K562 (cell line): ENCODE measurements around the gene ZNF598. TPM values are rescaled to one million over a fixed set of nuclear protein-coding genes. Genes with fewer than 3 reads are reported as not detected.

Experiments
- ATF7 ChIP-seq: fragments of 450-650 bp; IDR thresholded peaks from 2 replicates; pipeline ENCODE4 v1.7.1; 2014; ENCODE audit warnings: mild to moderate bottlenecking, moderate library complexity
- BACH1 ChIP-seq: fragments of 200-800 bp; sonication (Bioruptor generic); IDR thresholded peaks from 2 replicates; pipeline ENCODE4 v1.6.1; 2016; ENCODE audit warnings: missing genetic modification characterization, missing compliant biosample characterization
- EP300 ChIP-seq: IDR thresholded peaks from 2 replicates; pipeline ENCODE4 v1.6.1; 2012; ENCODE audit warnings: low read length, improper control_type of control experiment
- HCFC1 ChIP-seq: IDR thresholded peaks from 2 replicates; pipeline ENCODE4 v1.6.1; 2012; ENCODE audit warnings: low read depth, low read length, improper control_type of control experiment
- JUND ChIP-seq, 2 experiments: IDR thresholded peaks; 2 replicates in 1 of 2; 3 replicates in 1 of 2; pipeline ENCODE4 v1.6.1; 2011; ENCODE audit warnings: borderline replicate concordance in 2 of 2, low read depth in 2 of 2, low read length in 2 of 2, improper control_type of control experiment in 1 of 2, missing biosample characterization in 1 of 2, missing genetic modification characterization in 1 of 2, missing genetic modification reagents in 1 of 2
- MYC ChIP-seq, 2 experiments: fragments of 250-450 bp in 1 of 2; sonication (Bioruptor Pico) in 1 of 2; IDR thresholded peaks; 2 replicates each; pipeline versions ENCODE4 v1.5.1 to v1.6.1; 2012 to 2021; ENCODE audit warnings: low read depth in 2 of 2, borderline replicate concordance in 1 of 2, improper control_type of control experiment in 1 of 2, low read length in 1 of 2, mild to moderate bottlenecking in 1 of 2, moderate library complexity in 1 of 2
- PHF20 ChIP-seq: fragments of 450-650 bp; IDR thresholded peaks from 2 replicates; pipeline ENCODE4 v1.6.1; 2018; ENCODE audit not compliant: partially characterized antibody
- SAFB ChIP-seq: fragments of 200-400 bp; formaldehyde crosslinking; IDR thresholded peaks from 2 replicates; pipeline ENCODE4 v1.6.1; 2017; ENCODE audit warnings: low read depth, low read length, borderline replicate concordance
- SIN3A ChIP-seq, 2 experiments: fragments of 150-350 bp in 1 of 2; IDR thresholded peaks; 2 replicates each; pipeline ENCODE4 v1.6.1; 2011 to 2016; ENCODE audit warnings: borderline replicate concordance in 2 of 2, low read depth in 2 of 2, low read length in 2 of 2, mild to moderate bottlenecking in 2 of 2, moderate library complexity in 2 of 2; ENCODE audit not compliant: control insufficient read depth in 1 of 2
- SREBF2 ChIP-seq: sonication (generic); formaldehyde crosslinking; IDR thresholded peaks from 2 replicates; pipeline ENCODE4 v1.4.0; 2020; ENCODE audit warnings: mild to moderate bottlenecking, missing genetic modification reagents
- XRCC4 ChIP-seq: IDR thresholded peaks from one replicate; pipeline ENCODE4 v1.6.1; 2011; ENCODE audit not compliant: insufficient read depth, insufficient read length; ENCODE audit errors: extremely low read depth
- ZNF134 ChIP-seq: fragments of 250-450 bp; sonication (Bioruptor Pico); conservative IDR thresholded peaks from 2 replicates; pipeline ENCODE4 v1.4.0; 2020
- polyA plus RNA-seq, 8 experiments: library from polyadenylated mRNA; depleted of rRNA in 4 of 8; stranded (reverse) in 5 of 8; unstranded in 3 of 8; fragments of >200 nt; fragmentation: Nextera tagmentation in 2 of 8; fragmentation: Illumina TruSeq in 1 of 8; extraction: Ambion mirVana in 2 of 8; extraction: Trizol in 1 of 8; gene quantifications; 2 replicates each; pipeline versions ENCODE4 v1.2.1 to v1.2.3, GENCODE V29; 2011 to 2014; ENCODE audit warnings: inconsistent platforms in 1 of 8, missing spikeins in 1 of 8
- total RNA-seq, 7 experiments: library from RNA; depleted of rRNA in 6 of 7; stranded (reverse); fragments of >200 nt in 6 of 7; fragmentation: Illumina TruSeq in 2 of 7; extraction: Trizol in 2 of 7; gene quantifications; 2 replicates each; pipeline versions ENCODE4 v1.2.1 to v1.2.3, GENCODE V29; 2011 to 2021; ENCODE audit warnings: low replicate concordance in 1 of 7
- TF ChIP-seq, protein P1 (sequence below): fragments of 200-800 bp; sonication (Bioruptor generic); IDR thresholded peaks from 2 replicates; pipeline ENCODE4 v1.6.1; 2017; ENCODE audit warnings: missing genetic modification characterization, missing compliant biosample characterization
- TF ChIP-seq, protein P2 (sequence below): fragments of 250-450 bp; sonication (Bioruptor Pico); IDR thresholded peaks from 2 replicates; pipeline ENCODE4 v1.4.0; 2020
- TF ChIP-seq, protein P3 (sequence below): fragments of 250-450 bp; sonication (Bioruptor Pico); IDR thresholded peaks from 2 replicates; pipeline ENCODE4 v1.5.1; 2021; ENCODE audit warnings: mild to moderate bottlenecking
- TF ChIP-seq, protein P4 (sequence below): sonication (generic); formaldehyde crosslinking; IDR thresholded peaks from 2 replicates; pipeline ENCODE4 v1.8.1; 2022; ENCODE audit warnings: missing genetic modification reagents

Gene ZNF598
- total and polyA plus RNA-seq, 9 of the 15 experiments (the other 6 are each of a cell fraction or from before 2014, with no cell fraction given): 0.11 to 115 (median 29.6) TPM

DNA sequence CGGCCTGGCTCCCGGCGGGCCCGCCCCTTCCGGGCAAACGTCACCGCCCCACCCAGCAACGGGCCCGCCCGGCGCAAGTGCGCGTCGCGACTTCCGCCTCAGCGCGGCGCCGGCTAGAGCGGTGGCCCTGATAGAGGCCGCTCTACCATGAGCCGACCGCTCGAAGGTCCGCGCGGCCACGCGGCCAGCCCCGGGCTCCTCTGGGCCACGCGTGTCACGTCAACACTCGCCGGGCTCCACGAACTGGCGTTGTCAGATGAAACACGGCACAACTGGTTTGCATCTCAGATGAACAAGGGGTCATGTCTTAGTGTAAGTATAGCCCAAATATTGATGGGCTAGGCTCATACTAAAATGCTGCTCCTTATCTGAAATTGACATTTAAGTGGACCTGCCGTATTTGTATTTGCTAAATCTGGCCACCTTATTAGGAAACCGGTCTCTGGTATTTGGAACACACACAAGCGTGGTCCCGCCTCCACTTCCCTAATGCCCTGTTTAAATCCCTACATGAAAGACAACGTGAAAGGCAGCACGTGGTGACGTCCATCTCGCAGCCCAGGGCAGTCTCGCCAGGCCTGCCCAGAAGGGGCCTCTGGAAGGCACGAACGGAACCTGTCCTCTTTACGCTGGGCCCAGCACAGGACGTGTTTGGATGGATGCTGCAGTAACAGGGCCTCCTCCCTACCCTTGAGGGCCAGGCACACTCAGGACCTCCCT is at the start of gene ZNF598 (continued):
- TF ChIP-seq, protein P1, sequence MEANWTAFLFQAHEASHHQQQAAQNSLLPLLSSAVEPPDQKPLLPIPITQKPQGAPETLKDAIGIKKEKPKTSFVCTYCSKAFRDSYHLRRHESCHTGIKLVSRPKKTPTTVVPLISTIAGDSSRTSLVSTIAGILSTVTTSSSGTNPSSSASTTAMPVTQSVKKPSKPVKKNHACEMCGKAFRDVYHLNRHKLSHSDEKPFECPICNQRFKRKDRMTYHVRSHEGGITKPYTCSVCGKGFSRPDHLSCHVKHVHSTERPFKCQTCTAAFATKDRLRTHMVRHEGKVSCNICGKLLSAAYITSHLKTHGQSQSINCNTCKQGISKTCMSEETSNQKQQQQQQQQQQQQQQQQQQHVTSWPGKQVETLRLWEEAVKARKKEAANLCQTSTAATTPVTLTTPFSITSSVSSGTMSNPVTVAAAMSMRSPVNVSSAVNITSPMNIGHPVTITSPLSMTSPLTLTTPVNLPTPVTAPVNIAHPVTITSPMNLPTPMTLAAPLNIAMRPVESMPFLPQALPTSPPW: peak; percentile 62; the same call in 1 of the 2 replicates
- TF ChIP-seq XRCC4: no peak
- no peak for TF ChIP-seq BACH1 (tag)
- no peak for TF ChIP-seq ZNF134
- TF ChIP-seq HCFC1: peak; percentile 80
- peak; percentile 85 for TF ChIP-seq ATF7
- TF ChIP-seq SAFB: peak; percentile 89
- TF ChIP-seq EP300: peak; percentile 27; the same call in 1 of the 2 replicates
- peak; percentile 44; the same call in 1 of the 2 replicates for TF ChIP-seq JUND (IDR thresholded peaks at IDR 0.05; ENCODE audit: borderline replicate concordance, low read depth, low read length)
- no peak; the same call in 2 of the 3 replicates for TF ChIP-seq JUND (tag; IDR thresholded peaks at IDR 0.05; ENCODE audit: borderline replicate concordance, low read depth, low read length)
- no peak for TF ChIP-seq SREBF2 (CRISPR knock-in tag)
- TF ChIP-seq MYC (IDR thresholded peaks at IDR 0.05; ENCODE audit: low read depth, low read length): peak; percentile 99
- TF ChIP-seq MYC (CRISPR knock-in tag; IDR thresholded peaks at IDR 0.05; ENCODE audit: borderline replicate concordance, low read depth): peak; percentile 98
- peak; percentile 88 for TF ChIP-seq PHF20
- TF ChIP-seq, protein P2, sequence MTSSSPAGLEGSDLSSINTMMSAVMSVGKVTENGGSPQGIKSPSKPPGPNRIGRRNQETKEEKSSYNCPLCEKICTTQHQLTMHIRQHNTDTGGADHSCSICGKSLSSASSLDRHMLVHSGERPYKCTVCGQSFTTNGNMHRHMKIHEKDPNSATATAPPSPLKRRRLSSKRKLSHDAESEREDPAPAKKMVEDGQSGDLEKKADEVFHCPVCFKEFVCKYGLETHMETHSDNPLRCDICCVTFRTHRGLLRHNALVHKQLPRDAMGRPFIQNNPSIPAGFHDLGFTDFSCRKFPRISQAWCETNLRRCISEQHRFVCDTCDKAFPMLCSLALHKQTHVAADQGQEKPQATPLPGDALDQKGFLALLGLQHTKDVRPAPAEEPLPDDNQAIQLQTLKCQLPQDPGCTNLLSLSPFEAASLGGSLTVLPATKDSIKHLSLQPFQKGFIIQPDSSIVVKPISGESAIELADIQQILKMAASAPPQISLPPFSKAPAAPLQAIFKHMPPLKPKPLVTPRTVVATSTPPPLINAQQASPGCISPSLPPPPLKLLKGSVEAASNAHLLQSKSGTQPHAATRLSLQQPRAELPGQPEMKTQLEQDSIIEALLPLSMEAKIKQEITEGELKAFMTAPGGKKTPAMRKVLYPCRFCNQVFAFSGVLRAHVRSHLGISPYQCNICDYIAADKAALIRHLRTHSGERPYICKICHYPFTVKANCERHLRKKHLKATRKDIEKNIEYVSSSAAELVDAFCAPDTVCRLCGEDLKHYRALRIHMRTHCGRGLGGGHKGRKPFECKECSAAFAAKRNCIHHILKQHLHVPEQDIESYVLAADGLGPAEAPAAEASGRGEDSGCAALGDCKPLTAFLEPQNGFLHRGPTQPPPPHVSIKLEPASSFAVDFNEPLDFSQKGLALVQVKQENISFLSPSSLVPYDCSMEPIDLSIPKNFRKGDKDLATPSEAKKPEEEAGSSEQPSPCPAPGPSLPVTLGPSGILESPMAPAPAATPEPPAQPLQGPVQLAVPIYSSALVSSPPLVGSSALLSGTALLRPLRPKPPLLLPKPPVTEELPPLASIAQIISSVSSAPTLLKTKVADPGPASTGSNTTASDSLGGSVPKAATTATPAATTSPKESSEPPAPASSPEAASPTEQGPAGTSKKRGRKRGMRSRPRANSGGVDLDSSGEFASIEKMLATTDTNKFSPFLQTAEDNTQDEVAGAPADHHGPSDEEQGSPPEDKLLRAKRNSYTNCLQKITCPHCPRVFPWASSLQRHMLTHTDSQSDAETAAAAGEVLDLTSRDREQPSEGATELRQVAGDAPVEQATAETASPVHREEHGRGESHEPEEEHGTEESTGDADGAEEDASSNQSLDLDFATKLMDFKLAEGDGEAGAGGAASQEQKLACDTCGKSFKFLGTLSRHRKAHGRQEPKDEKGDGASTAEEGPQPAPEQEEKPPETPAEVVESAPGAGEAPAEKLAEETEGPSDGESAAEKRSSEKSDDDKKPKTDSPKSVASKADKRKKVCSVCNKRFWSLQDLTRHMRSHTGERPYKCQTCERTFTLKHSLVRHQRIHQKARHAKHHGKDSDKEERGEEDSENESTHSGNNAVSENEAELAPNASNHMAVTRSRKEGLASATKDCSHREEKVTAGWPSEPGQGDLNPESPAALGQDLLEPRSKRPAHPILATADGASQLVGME (CRISPR knock-in tag): no peak
- peak in 1 of 2 experiments; percentile 37; a peak in 2 of 4 replicates for TF ChIP-seq SIN3A (IDR thresholded peaks at IDR 0.05; ENCODE audit: borderline replicate concordance in 2 of 2, control insufficient read depth in 1 of 2, low read depth in 2 of 2, low read length in 2 of 2)
- TF ChIP-seq, protein P3, sequence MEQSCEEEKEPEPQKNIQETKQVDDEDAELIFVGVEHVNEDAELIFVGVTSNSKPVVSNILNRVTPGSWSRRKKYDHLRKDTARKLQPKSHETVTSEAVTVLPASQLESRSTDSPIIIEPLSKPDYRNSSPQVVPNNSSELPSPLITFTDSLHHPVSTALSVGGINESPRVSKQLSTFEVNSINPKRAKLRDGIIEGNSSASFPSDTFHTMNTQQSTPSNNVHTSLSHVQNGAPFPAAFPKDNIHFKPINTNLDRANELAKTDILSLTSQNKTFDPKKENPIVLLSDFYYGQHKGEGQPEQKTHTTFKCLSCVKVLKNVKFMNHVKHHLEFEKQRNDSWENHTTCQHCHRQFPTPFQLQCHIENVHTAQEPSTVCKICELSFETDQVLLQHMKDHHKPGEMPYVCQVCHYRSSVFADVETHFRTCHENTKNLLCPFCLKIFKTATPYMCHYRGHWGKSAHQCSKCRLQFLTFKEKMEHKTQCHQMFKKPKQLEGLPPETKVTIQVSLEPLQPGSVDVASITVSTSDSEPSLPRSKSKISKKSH: no peak
- TF ChIP-seq, protein P4, sequence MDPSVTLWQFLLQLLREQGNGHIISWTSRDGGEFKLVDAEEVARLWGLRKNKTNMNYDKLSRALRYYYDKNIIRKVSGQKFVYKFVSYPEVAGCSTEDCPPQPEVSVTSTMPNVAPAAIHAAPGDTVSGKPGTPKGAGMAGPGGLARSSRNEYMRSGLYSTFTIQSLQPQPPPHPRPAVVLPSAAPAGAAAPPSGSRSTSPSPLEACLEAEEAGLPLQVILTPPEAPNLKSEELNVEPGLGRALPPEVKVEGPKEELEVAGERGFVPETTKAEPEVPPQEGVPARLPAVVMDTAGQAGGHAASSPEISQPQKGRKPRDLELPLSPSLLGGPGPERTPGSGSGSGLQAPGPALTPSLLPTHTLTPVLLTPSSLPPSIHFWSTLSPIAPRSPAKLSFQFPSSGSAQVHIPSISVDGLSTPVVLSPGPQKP (CRISPR knock-in tag): no peak
